HCT116 (cell line): ENCODE data around the gene ABHD12B. TPM values are rescaled to one million over a fixed set of nuclear protein-coding genes. Genes with fewer than 3 reads are reported as not detected.

Experiments
- ATAC-seq: fragments of 200-7000 bp; cut with Tn5 transposase; 2 replicates; pipeline ENCODE4 v1.9.1; 2020; ENCODE audit warnings: mild to moderate bottlenecking, moderate library complexity
- BruUV-seq: library from RNA; stranded (reverse); fragments of 400-500 nt; replicated peaks from 2 replicates; lab custom pipeline; 2021; lab: Mats Ljungman, UMichigan
- CTCF ChIA-PET: fragments of 300-600 bp; sonication (Branson Sonifier 250); formaldehyde crosslinking; loops from one replicate; lab custom pipeline; 2021; ENCODE audit warnings: antibody characterized with exemption; lab: Charles Lee
- POLR2A ChIA-PET: fragments of 300-600, 350-600 bp; sonication (Branson Sonifier 250); formaldehyde crosslinking; loops from one replicate; lab custom pipeline; 2021; ENCODE audit warnings: antibody characterized with exemption; lab: Charles Lee
- RAD21 ChIA-PET, 2 experiments: fragments of 300-600 bp; sonication (Branson Sonifier 250); formaldehyde crosslinking; loops; one replicate each; lab custom pipeline; 2023; ENCODE audit warnings: low total read pairs in 2 of 2; ENCODE audit not compliant: uncharacterized antibody in 2 of 2, unreplicated experiment in 2 of 2, low non-redundant PET in 1 of 2; lab: Charles Lee
- DNase-seq: peaks from one replicate; pipeline ENCODE4 v3.0.0-alpha.2; 2010; ENCODE audit warnings: low read depth, low spot score
- H2AFZ ChIP-seq: fragments of 200-600 bp; shearing (Covaris generic), sonication (generic); 2 replicates; pipeline ENCODE4 v1.6.1; 2017; ENCODE audit warnings: low read depth, mixed run types, mixed read lengths, antibody characterized with exemption, low read length; ENCODE audit not compliant: poor library complexity, severe bottlenecking
- H3K27ac ChIP-seq: 2 replicates; pipeline ENCODE4 v1.5.1; 2012; ENCODE audit warnings: low read depth, low read length
- H3K27me3 ChIP-seq: fragments of 200-600 bp; sonication (generic); 2 replicates; pipeline ENCODE4 v1.6.1; 2016; ENCODE audit warnings: mixed run types, low read length, mixed read lengths; ENCODE audit not compliant: insufficient read depth
- H3K36me3 ChIP-seq, 2 experiments: fragments of 200-500 bp in 1 of 2; fragments of 200-600 bp in 1 of 2; sonication (Bioruptor generic) in 1 of 2; sonication (generic) in 1 of 2; 2 replicates each; pipeline versions ENCODE4 v1.5.1 to v1.6.1; 2014 to 2016; ENCODE audit warnings: low read length in 2 of 2, inconsistent platforms in 1 of 2, mixed read lengths in 1 of 2, mixed run types in 1 of 2; ENCODE audit not compliant: insufficient read depth in 2 of 2, control insufficient read depth in 1 of 2
- H3K4me1 ChIP-seq, 2 experiments: fragments of 200-600 bp in 1 of 2; sonication (generic) in 1 of 2; 2 replicates each; pipeline versions ENCODE4 v1.5.1 to v1.6.1; 2012 to 2017; ENCODE audit warnings: low read length in 2 of 2, inconsistent platforms in 1 of 2, mild to moderate bottlenecking in 1 of 2, mixed read lengths in 1 of 2, mixed run types in 1 of 2, moderate library complexity in 1 of 2; ENCODE audit not compliant: insufficient read depth in 2 of 2, control insufficient read depth in 1 of 2
- H3K4me2 ChIP-seq: fragments of 200-600 bp; sonication (generic); 2 replicates; pipeline ENCODE4 v1.6.1; 2017; ENCODE audit warnings: mixed run types, low read length, mixed read lengths
- H3K4me3 ChIP-seq, 2 experiments: fragments of 200-600 bp in 1 of 2; sonication (generic) in 1 of 2; replicated peaks in 1 of 2; 2 replicates each; pipeline ENCODE4 v1.5.1; 2011 to 2016; ENCODE audit warnings: low read length in 2 of 2, control low read depth in 1 of 2, low read depth in 1 of 2, mild to moderate bottlenecking in 1 of 2, mixed read lengths in 1 of 2, mixed run types in 1 of 2
- H3K79me2 ChIP-seq: fragments of 200-600 bp; sonication (generic); 2 replicates; pipeline ENCODE4 v1.6.1; 2017; ENCODE audit warnings: mild to moderate bottlenecking, mixed run types, low read length, moderate library complexity, mixed read lengths; ENCODE audit not compliant: insufficient read depth
- H3K9ac ChIP-seq: fragments of 200-600 bp; sonication (generic); 2 replicates; pipeline ENCODE4 v1.6.1; 2016; ENCODE audit warnings: low read length, mixed read lengths
- H3K9me2 ChIP-seq: fragments of 200-600 bp; sonication (generic), shearing (Covaris generic); 2 replicates; pipeline ENCODE4 v1.6.1; 2017; ENCODE audit warnings: mixed run types, mild to moderate bottlenecking, moderate library complexity; ENCODE audit not compliant: insufficient read depth
- H3K9me3 ChIP-seq, 2 experiments: fragments of 200-500 bp in 1 of 2; fragments of 200-600 bp in 1 of 2; sonication (Bioruptor generic) in 1 of 2; sonication (generic) in 1 of 2; 2 replicates each; pipeline ENCODE4 v1.6.1; 2014 to 2017; ENCODE audit warnings: low read length in 2 of 2, mixed read lengths in 2 of 2, inconsistent platforms in 1 of 2, low read depth in 1 of 2, mild to moderate bottlenecking in 1 of 2, mixed run types in 1 of 2, moderate library complexity in 1 of 2; ENCODE audit not compliant: control insufficient read depth in 1 of 2, insufficient read depth in 1 of 2
- H4K20me1 ChIP-seq: fragments of 200-600 bp; sonication (generic), shearing (Covaris generic); 2 replicates; pipeline ENCODE4 v1.6.1; 2017; ENCODE audit warnings: mixed run types, mild to moderate bottlenecking, moderate library complexity; ENCODE audit not compliant: insufficient read depth
- CEBPB ChIP-seq: IDR thresholded peaks from 2 replicates; pipeline ENCODE4 v1.6.1; 2012; ENCODE audit warnings: low read depth
- CTCF ChIP-seq, 3 experiments: fragments of 200-600 bp in 1 of 3; sonication (generic) in 1 of 3; IDR thresholded peaks in 2 of 3; conservative IDR thresholded peaks in 1 of 3; 2 replicates each; pipeline ENCODE4 v1.5.1; 2012 to 2017; ENCODE audit warnings: low read depth in 2 of 3, low read length in 2 of 3, antibody characterized with exemption in 1 of 3, borderline replicate concordance in 1 of 3, control low read depth in 1 of 3, mild to moderate bottlenecking in 1 of 3, mixed read lengths in 1 of 3, mixed run types in 1 of 3, moderate library complexity in 1 of 3; ENCODE audit not compliant: insufficient read depth in 1 of 3
- EGR1 ChIP-seq: IDR thresholded peaks from 2 replicates; pipeline ENCODE4 v1.6.1; 2012; ENCODE audit warnings: low read depth
- ELF1 ChIP-seq: IDR thresholded peaks from 2 replicates; pipeline ENCODE4 v1.6.1; 2012; ENCODE audit warnings: low read depth, borderline replicate concordance
- EZH2 ChIP-seq: fragments of 200-600 bp; sonication (generic); IDR thresholded peaks from 2 replicates; pipeline ENCODE4 v1.6.1; 2017; ENCODE audit warnings: antibody characterized with exemption, mixed run types
- EZH2phosphoT487 ChIP-seq: fragments of 200-600 bp; IDR thresholded peaks from 2 replicates; pipeline ENCODE4 v1.6.1; 2018; ENCODE audit warnings: antibody characterized with exemption, borderline replicate concordance
- FOSL1 ChIP-seq: IDR thresholded peaks from 2 replicates; pipeline ENCODE4 v1.6.1; 2012; ENCODE audit warnings: low read depth
- POLR2A ChIP-seq: IDR thresholded peaks from 2 replicates; pipeline ENCODE4 v1.7.0; 2011; ENCODE audit warnings: borderline replicate concordance; ENCODE audit not compliant: insufficient read depth, insufficient read length; ENCODE audit errors: extremely low read depth
- POLR2AphosphoS5 ChIP-seq: IDR thresholded peaks from 2 replicates; pipeline ENCODE4 v1.6.1; 2011; ENCODE audit warnings: mild to moderate bottlenecking, low read depth, low read length, moderate library complexity
- REST ChIP-seq: IDR thresholded peaks from 2 replicates; pipeline ENCODE4 v1.6.1; 2012; ENCODE audit warnings: low read depth
- SIN3A ChIP-seq: IDR thresholded peaks from 2 replicates; pipeline ENCODE4 v1.6.1; 2012; ENCODE audit warnings: low read depth
- SRF ChIP-seq: IDR thresholded peaks from 2 replicates; pipeline ENCODE4 v1.6.1; 2012; ENCODE audit warnings: low read depth
- TCF7L2 ChIP-seq: IDR thresholded peaks from 2 replicates; pipeline ENCODE4 v1.7.0; 2011; ENCODE audit warnings: borderline replicate concordance, inconsistent platforms; ENCODE audit not compliant: insufficient read depth, insufficient read length; ENCODE audit errors: extremely low read depth
- YY1 ChIP-seq: IDR thresholded peaks from 2 replicates; pipeline ENCODE4 v1.6.1; 2011; ENCODE audit warnings: low read length, low read depth, moderate library complexity, mild to moderate bottlenecking; ENCODE audit not compliant: insufficient replicate concordance; ENCODE audit errors: extremely low read depth
- ZBTB33 ChIP-seq: IDR thresholded peaks from 2 replicates; pipeline ENCODE4 v1.6.1; 2011; ENCODE audit warnings: mild to moderate bottlenecking, low read length, moderate library complexity; ENCODE audit not compliant: insufficient replicate concordance; ENCODE audit errors: extremely low read depth
- ZFX ChIP-seq: fragments of 450-650 bp; IDR thresholded peaks from 2 replicates; pipeline ENCODE4 v1.6.1; 2017
- ZNF274 ChIP-seq: fragments of 200-500 bp; sonication (Bioruptor generic); IDR thresholded peaks from 2 replicates; pipeline ENCODE4 v1.6.1; 2014; ENCODE audit warnings: mild to moderate bottlenecking, low read depth, low read length, inconsistent platforms
- intact Hi-C: fragments of 100-400 bp; cut with micrococcal nuclease; formaldehyde crosslinking; loops from 2 replicates; pipeline ENCODE4 v1.10.0; 2022
- total RNA-seq: library from RNA; stranded (reverse); gene quantifications from one replicate; pipeline ENCODE4 v1.2.1, GENCODE V29; 2021; ENCODE audit not compliant: unreplicated experiment
- TF ChIP-seq, protein P1 (sequence below): IDR thresholded peaks from 2 replicates; pipeline ENCODE4 v1.6.1; 2012
- TF ChIP-seq, protein P2 (sequence below): IDR thresholded peaks from 2 replicates; pipeline ENCODE4 v1.6.1; 2012

ABHD12B gene
- total RNA-seq, 1 experiment from 2014 or later = 0.74 TPM

DNA sequence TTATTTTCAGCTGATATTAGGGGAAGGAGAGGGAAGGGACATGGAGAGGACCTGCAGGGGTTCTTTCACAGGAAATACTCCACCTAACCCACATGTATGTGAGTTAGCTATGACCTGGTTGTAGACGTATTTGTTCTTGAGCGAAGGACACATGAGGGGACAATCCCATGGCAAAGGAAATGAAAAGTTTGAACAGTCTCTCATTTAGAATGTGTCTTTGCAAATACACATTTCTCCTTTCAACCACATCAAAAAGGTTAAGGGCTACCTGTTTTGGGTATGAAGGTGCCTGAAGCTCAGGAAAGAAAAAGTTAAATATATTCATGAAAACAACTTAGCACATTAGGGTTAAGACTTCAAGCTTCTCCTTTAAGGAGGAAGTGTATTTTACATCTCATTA lies 65.0 kb downstream of the ABHD12B start:
- Histone ChIP-seq H3K4me1 (no peaks in the 10 kb centered on the region; a peak in 1 of 4 replicates), H3K79me2 (peaks cover 78% of the 10 kb centered on the region), H3K36me3 (peaks cover 32 to 62% of the 10 kb centered on the region in 2 experiments), H3K27me3 (no peaks in the 10 kb centered on the region), H3K9me2 (no peaks in the 10 kb centered on the region), H3K4me3 (no peak overlapping the region), H3K4me2 (no peak overlapping the region), H2AFZ (no peak overlapping the region), H3K27ac (no peak overlapping the region), H3K9me3 (no peaks in the 10 kb centered on the region), H3K9ac (no peak overlapping the region), H4K20me1 (peaks cover 11% of the 10 kb centered on the region; the same call in 1 of the 2 replicates)
- DNase-seq (no peak), ATAC-seq (no peak)
- POLR2A ChIA-PET = no interaction called here
- RAD21 ChIA-PET = no interaction called here
- BruUV-seq = no TSS peak
- intact Hi-C loops = no loop called here
- CTCF ChIA-PET = no interaction called here
- TF ChIP-seq CEBPB (no peak), POLR2A (no peak), EGR1 (no peak), SIN3A (no peak), CTCF (IDR thresholded peaks at IDR 0.05 in 2 of 3, conservative IDR thresholded peaks at IDR 0.05 in 1 of 3; ENCODE audit: borderline replicate concordance in 1 of 3, insufficient read depth in 1 of 3, low read depth in 2 of 3, low read length in 2 of 3) (no peak), FOSL1 (no peak), POLR2AphosphoS5 (no peak), EZH2phosphoT487 (no peak), ZBTB33 (no peak), EZH2 (no peak), SRF (no peak), ZFX (no peak), TCF7L2 (no peak), YY1 (no peak), ELF1 (no peak), ZNF274 (no peak), REST (no peak)
- TF ChIP-seq, protein P1, sequence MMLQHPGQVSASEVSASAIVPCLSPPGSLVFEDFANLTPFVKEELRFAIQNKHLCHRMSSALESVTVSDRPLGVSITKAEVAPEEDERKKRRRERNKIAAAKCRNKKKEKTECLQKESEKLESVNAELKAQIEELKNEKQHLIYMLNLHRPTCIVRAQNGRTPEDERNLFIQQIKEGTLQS = no peak
- TF ChIP-seq, protein P2, sequence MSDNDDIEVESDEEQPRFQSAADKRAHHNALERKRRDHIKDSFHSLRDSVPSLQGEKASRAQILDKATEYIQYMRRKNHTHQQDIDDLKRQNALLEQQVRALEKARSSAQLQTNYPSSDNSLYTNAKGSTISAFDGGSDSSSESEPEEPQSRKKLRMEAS = no peak
